Duodenal mucosa (tissue), 2 donors: ENCODE data around the gene HAUS7.

Experiments used
- H3K27ac ChIP-seq: one replicate; pipeline ENCODE4 v1.7.0; 2013; ENCODE audit warnings: low read depth, low read length
- H3K27me3 ChIP-seq, 2 donors: one replicate each; pipeline ENCODE4 v1.7.0; 2013; ENCODE audit warnings: low read length in 2 of 2, control low read depth in 1 of 2; ENCODE audit not compliant: insufficient read depth in 2 of 2, control insufficient read depth in 1 of 2
- H3K36me3 ChIP-seq, 2 donors: one replicate each; pipeline ENCODE4 v1.7.0; 2013; ENCODE audit warnings: low read length in 2 of 2, control low read depth in 1 of 2; ENCODE audit not compliant: insufficient read depth in 2 of 2, control insufficient read depth in 1 of 2
- H3K4me1 ChIP-seq, 2 donors: one replicate each; pipeline ENCODE4 v1.7.0; 2013; ENCODE audit warnings: low read length in 2 of 2, control low read depth in 1 of 2; ENCODE audit not compliant: insufficient read depth in 2 of 2, control insufficient read depth in 1 of 2
- H3K4me3 ChIP-seq, 2 donors: one replicate each; pipeline ENCODE4 v1.7.0; 2013; ENCODE audit warnings: low read length in 2 of 2, low read depth in 1 of 2
- H3K9ac ChIP-seq, 2 donors: one replicate each; pipeline ENCODE4 v1.7.0; 2013; ENCODE audit warnings: low read length in 2 of 2, low read depth in 1 of 2
- H3K9me3 ChIP-seq, 2 donors: one replicate each; pipeline ENCODE4 v1.7.0; 2013; ENCODE audit warnings: low read length in 2 of 2, control low read depth in 1 of 2; ENCODE audit not compliant: control insufficient read depth in 1 of 2

The HAUS7 gene

DNA sequence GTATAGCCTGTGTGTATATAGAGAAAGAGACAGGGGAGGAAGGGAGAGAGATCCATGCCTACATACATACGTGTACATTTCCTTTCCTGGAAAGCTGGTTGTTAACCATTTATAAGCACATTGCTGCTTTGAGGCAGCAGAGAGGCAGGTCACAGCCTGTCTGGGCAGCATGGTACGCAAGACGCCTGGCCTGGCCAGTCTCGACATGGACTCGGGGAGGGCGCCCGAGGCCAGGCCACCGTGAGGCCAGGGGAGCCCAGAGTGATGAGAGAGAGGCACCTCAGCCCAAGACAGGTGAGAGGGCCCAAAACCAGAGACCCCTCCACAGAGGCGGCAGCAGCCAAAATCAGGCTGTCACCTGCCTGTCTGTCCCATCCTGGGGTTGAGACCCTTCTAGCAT is 28.4 kb downstream of the HAUS7 start:
- H3K36me3 ChIP-seq = no peaks in the 10 kb centered on the region
- H3K9ac ChIP-seq = no peak overlapping the region
- no peak overlapping the region for H3K4me3 ChIP-seq
- no peaks in the 10 kb centered on the region for H3K27me3 ChIP-seq
- H3K4me1 ChIP-seq = no peaks in the 10 kb centered on the region
- no peak overlapping the region for H3K27ac ChIP-seq
- no peaks in the 10 kb centered on the region for H3K9me3 ChIP-seq

DNA sequence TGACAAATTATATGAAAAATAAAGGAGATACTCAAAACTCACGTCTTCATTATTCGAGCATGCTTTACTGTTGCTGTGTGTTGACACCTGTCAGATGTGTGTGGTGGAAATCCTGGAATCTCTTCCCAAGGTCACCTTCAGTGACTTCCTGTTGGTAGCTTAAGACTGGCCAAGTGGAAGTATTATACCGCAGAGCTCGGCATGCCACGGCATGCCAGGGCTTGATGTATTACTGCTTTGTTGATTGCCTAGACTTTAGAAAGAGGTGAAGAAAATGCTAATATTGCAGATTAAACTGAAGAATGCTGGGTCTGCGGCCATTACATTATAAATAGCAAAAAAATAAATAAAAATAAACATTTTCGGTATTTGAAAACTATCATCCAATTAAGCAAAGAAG is 29.1 kb downstream of the HAUS7 start:
- Histone ChIP-seq H3K4me3 (no peak overlapping the region), H3K27me3 (no peaks in the 10 kb centered on the region), H3K27ac (no peak overlapping the region), H3K9me3 (no peaks in the 10 kb centered on the region), H3K36me3 (no peaks in the 10 kb centered on the region), H3K4me1 (no peaks in the 10 kb centered on the region), H3K9ac (no peak overlapping the region)

- H3K4me3 ChIP-seq = no peak overlapping the region
- no peaks in the 10 kb centered on the region for H3K4me1 ChIP-seq
- H3K9ac ChIP-seq = no peak overlapping the region
- H3K9me3 ChIP-seq = no peaks in the 10 kb centered on the region
- no peaks in the 10 kb centered on the region for H3K27me3 ChIP-seq
- H3K27ac ChIP-seq = no peak overlapping the region
- no peaks in the 10 kb centered on the region for H3K36me3 ChIP-seq
These were observed 29.7 kb downstream of the HAUS7 start for GRCh38 chrX:153440556-153441135.

DNA sequence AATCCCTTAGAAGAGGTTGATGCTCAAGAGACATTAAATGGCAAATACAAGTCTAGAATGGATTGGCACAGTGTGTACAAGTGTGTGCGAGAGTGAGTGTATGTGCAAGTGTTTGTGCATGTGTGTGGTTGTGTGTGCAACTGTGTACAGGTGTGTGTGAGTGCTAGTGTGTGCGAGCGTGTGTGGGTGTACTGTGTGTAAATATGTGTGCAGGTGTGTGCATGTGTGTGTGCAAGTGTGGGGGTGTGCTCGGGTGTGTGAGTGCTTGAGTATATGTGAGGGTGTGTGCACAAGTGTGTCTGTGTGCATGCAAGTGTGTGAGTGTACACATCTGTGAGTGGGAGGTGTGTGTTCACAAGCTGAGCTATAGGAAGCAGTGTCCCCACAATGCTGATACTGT is 30.4 kb downstream of the HAUS7 start:
- H3K27me3 ChIP-seq = no peaks in the 10 kb centered on the region
- H3K36me3 ChIP-seq = no peaks in the 10 kb centered on the region
- H3K4me1 ChIP-seq = no peaks in the 10 kb centered on the region
- no peak overlapping the region for H3K27ac ChIP-seq
- no peak overlapping the region for H3K4me3 ChIP-seq
- H3K9ac ChIP-seq = no peak overlapping the region
- no peaks in the 10 kb centered on the region for H3K9me3 ChIP-seq

- Histone ChIP-seq H3K4me1 (no peaks in the 10 kb centered on the region), H3K9me3 (no peaks in the 10 kb centered on the region), H3K9ac (no peak overlapping the region), H3K27ac (no peak overlapping the region), H3K27me3 (no peaks in the 10 kb centered on the region), H3K4me3 (no peak overlapping the region), H3K36me3 (no peaks in the 10 kb centered on the region)
These were observed 31.8 kb downstream of the HAUS7 start for GRCh38 chrX:153438532-153438931.

DNA sequence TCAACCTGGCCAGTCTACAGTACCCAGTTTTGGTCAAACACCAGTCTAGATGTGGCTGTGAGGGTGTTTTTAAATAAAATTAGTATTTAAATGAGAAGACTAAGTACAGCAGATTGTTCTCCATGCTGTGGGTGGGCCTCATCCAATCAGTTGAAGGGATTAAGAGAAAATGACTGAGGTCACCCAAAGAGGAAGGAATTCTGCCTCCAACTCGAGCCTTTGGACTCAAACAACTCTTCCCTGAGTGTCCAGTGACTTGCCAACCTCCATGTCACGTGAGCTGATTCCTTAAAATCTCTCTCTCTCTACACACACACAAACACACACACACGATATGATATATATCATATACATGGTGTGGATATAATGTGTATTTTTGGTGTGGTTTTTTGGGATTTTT is 34.5 kb downstream of the HAUS7 start:
- Histone ChIP-seq H3K4me1 (no peaks in the 10 kb centered on the region), H3K9ac (no peak overlapping the region), H3K36me3 (no peaks in the 10 kb centered on the region), H3K9me3 (no peaks in the 10 kb centered on the region), H3K4me3 (no peak overlapping the region), H3K27ac (no peak overlapping the region), H3K27me3 (no peaks in the 10 kb centered on the region)

GRCh38 chrX:153434801-153435200 is 35.6 kb downstream of the HAUS7 start:
- no peaks in the 10 kb centered on the region for H3K4me1 ChIP-seq
- no peaks in the 10 kb centered on the region for H3K36me3 ChIP-seq
- H3K27me3 ChIP-seq = no peaks in the 10 kb centered on the region
- H3K9me3 ChIP-seq = no peaks in the 10 kb centered on the region
- no peak overlapping the region for H3K27ac ChIP-seq
- no peak overlapping the region for H3K9ac ChIP-seq
- H3K4me3 ChIP-seq = no peak overlapping the region

DNA sequence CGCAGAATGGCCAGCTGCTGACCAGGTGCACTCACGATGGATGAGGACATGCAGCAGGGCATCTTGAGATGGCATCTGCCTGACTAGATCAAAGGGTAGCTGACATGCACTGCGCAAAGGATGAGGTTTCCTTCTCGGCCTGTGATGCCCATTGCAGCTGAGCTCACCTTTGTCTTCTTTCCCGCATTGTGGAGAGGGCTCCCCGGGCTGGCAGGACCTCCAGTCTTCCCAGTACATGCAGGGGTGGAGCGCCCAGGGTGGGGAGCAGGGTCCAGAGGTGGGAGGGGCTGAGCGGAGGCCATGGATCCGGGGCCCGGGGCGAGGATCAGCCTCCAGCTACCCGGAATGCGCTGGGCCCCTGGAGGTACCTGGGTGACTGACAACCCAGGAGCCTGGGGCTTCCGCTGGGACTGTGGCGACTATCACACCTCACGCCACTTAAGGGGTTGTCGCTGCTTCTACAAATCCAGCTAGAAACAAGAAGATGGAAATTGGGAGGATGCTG is 36.5 kb downstream of the HAUS7 start:
- Histone ChIP-seq H3K27ac (no peak overlapping the region), H3K9me3 (no peaks in the 10 kb centered on the region), H3K36me3 (no peaks in the 10 kb centered on the region), H3K4me1 (no peaks in the 10 kb centered on the region), H3K27me3 (no peaks in the 10 kb centered on the region), H3K9ac (no peak overlapping the region), H3K4me3 (no peak overlapping the region)

DNA sequence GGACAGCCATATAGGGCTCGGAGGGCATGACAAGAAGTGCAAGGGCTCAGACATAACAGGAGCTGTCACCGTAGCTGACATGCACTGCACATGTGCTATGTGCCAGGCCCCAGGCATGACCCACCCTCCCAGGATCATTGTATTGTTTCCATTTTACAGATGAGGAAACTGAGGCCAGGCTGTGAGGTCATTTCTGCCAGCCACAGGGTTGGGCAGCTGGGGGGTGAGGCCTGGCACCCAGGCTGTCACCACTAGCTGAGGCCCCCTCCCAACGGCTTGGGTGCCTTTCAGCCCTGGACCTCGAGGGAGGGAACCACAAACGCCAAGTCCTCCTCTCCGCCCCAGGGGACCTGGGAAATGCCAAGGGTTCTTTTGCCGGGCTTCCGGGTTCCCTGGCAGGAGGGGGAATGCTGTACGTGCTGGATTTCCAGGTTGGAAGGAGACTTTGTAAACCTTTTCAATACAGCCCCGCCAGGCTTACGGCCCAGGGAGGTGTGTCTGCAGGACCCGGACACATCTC is 37.2 kb downstream of the HAUS7 start:
- H3K36me3 ChIP-seq = no peaks in the 10 kb centered on the region
- H3K4me3 ChIP-seq = no peak overlapping the region
- H3K27ac ChIP-seq = no peak overlapping the region
- no peak overlapping the region for H3K9ac ChIP-seq
- H3K27me3 ChIP-seq = no peaks in the 10 kb centered on the region
- no peaks in the 10 kb centered on the region for H3K9me3 ChIP-seq
- H3K4me1 ChIP-seq = no peaks in the 10 kb centered on the region

GRCh38 chrX:153430796-153431195 is 39.6 kb downstream of the HAUS7 start:
- H3K4me3 ChIP-seq = no peak overlapping the region
- no peaks in the 10 kb centered on the region for H3K9me3 ChIP-seq
- H3K9ac ChIP-seq = no peak overlapping the region
- H3K4me1 ChIP-seq = no peaks in the 10 kb centered on the region
- no peaks in the 10 kb centered on the region for H3K36me3 ChIP-seq
- no peak overlapping the region for H3K27ac ChIP-seq
- no peaks in the 10 kb centered on the region for H3K27me3 ChIP-seq
